SH-SY5Y (cell line): ENCODE data around the gene ADARB2.

Source experiments
- GATA2 ChIP-seq: IDR thresholded peaks from 2 replicates; pipeline ENCODE4 v1.6.1; 2011; ENCODE audit warnings: mild to moderate bottlenecking, low read depth, low read length
- GATA3 ChIP-seq: IDR thresholded peaks from 2 replicates; pipeline ENCODE4 v1.6.1; 2011; ENCODE audit warnings: low read depth, mild to moderate bottlenecking, low read length, moderate library complexity

Gene ADARB2

DNA sequence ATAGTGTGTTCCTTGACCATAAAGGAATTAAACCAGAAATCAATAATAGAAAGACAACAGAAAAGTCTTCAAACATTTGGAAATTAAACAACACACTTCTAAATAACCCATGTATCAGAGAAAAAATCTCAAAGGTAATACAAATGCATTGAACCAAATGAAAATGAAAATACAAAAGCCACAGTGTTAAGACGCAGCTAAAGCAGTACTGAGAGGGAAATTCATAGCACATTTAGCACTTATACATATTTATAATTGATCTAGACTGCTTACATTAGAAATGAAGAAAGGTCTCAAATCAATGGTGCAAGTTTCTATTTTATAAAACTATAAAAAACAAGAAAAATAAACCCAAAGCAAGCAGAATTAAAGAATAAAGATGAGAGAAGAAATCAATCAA lies 306.1 kb downstream of the ADARB2 start:
- TF ChIP-seq GATA2, result no peak
- TF ChIP-seq GATA3, result no peak

DNA sequence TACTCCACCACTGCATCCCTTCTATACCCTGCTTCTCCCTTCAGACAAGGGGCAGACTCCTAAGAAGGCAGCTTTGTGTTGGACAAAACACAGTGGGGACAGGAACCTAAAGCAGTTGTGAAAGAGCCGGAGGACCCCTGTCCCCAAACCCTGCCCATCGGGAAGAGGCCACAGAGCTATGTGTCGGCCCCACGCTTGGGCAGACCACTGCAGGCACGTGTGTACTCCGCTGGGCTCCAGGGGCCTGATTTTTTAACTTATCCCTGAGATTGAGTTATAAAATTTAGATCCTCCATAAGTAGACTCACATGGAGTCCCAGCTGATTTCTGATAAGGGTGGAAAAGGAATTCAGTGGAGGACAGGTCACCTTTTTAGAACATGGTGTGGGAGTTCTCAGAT lies 310.5 kb downstream of the ADARB2 start:
- no peak for TF ChIP-seq GATA2
- no peak for TF ChIP-seq GATA3

DNA sequence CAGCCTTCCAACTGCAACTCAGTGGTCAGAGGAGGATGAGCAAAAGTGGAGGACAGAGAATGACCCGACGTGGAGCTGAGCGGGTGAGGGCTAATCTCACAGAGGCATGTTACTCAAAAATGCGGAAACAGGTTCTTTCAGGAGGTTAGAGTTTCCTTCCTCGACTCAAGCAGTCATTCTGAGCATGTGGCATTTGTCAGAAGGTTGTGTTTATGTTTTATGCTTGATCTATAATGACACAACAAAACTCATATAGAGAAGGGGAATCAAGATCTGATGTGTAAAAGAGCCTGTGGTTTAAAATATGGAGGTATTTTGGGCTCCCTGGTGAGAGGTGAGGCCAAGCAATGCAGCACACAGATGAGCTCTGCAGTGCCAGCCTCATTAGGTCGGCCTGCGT lies 311.4 kb downstream of the ADARB2 start:
- TF ChIP-seq GATA3 (no peak), GATA2 (no peak)

DNA sequence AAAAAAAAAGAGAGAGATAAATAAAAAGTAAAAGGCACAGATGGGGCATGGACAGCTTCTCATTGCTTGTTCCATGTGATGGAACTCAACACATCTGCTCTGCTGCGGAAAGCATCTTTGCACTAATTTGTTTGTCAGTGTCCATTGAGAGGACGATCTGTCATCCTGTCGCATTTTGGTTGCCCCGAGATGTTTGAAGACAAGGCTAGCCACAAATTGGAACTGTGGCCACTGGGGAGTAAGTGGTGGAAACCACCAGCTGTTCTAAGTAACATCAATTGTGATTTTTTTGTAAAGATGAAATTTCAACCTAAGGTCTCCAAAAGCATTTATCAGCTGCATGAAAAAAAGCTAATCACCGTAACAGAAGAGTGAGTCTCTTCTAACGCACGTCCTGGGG lies 312.7 kb downstream of the ADARB2 start:
- TF ChIP-seq GATA3 (no peak), GATA2 (no peak)

DNA sequence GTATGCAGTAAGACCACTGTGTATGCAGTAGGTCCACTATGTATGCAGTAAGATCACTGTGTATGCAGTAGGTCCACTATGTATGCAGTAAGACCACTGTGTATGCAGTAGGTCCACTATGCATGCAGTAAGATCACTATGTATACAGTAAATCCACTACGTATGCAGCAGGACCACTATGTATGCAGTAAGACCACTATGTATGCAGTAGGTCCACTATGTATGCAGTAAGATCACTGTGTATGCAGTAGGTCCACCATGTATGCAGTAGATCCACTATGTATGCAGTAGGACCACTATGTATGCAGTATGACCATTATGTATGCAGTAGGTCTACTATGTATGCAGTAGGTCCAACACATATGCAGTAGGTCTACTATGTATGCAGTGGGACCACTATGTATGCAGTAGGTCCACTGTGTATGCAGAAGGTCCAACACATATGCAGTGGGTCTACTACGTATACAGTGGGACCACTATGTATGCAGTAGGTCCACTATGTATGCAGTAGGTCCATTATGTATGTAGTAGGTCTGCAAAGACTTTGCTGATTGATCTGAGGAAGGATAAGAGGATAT lies 313.6 kb downstream of the ADARB2 start:
- TF ChIP-seq GATA3 (no peak), GATA2 (no peak)

DNA sequence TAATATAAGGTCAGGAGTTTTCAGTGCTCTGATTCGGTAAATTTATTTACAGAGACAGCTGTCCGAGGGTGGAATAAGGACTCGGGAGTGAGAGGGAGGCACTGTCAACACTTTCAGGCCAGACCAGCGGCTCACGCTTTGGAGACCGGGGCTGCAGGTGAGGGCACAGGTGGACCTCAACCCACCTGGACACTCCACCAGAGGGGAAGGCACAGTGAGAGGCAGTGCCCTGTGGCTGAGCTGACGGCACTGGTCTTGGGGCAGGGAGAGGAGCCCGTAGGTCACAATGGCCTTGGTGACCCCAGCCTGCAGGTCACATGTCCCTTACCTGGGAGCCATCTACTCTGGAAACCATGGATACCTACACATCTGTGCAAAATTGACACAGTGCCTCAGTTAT lies 315.1 kb downstream of the ADARB2 start:
- no peak for TF ChIP-seq GATA3
- TF ChIP-seq GATA2, result no peak

DNA sequence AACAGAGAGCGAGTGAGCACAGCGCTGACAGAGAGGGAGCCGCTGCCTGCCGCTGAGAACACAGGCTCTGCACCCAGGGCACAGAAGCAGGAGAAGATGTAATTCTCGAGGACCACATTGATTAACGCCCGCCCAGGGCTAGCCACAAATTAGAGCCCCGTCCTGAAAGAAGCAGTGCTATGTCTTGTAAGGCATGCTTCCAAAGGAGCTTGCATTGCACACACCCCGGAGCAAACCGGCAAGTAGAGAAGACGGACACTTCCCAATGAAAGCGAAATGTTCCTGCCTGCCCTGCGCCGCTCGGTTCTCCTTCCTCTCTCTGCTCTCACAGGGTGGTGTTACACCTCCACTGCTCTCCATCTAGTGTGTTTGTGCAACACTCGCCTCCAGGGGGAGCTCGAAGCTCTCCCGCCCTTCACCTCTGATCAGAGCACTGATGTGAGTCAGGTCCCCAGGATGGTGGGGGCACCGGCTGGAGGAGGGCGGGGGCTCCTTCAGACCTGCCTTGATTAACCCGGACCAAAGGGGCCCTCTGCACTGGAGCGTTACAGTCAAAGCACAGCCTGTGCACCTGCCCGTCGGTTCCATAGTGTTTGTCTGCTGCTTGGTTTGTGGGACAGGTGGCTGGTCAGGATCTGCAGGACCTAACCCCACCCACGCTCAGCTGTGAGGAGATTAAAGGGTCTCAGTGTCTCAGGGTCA lies 316.5 kb downstream of the ADARB2 start:
- TF ChIP-seq GATA2, result peak; percentile 53
- no peak for TF ChIP-seq GATA3

DNA sequence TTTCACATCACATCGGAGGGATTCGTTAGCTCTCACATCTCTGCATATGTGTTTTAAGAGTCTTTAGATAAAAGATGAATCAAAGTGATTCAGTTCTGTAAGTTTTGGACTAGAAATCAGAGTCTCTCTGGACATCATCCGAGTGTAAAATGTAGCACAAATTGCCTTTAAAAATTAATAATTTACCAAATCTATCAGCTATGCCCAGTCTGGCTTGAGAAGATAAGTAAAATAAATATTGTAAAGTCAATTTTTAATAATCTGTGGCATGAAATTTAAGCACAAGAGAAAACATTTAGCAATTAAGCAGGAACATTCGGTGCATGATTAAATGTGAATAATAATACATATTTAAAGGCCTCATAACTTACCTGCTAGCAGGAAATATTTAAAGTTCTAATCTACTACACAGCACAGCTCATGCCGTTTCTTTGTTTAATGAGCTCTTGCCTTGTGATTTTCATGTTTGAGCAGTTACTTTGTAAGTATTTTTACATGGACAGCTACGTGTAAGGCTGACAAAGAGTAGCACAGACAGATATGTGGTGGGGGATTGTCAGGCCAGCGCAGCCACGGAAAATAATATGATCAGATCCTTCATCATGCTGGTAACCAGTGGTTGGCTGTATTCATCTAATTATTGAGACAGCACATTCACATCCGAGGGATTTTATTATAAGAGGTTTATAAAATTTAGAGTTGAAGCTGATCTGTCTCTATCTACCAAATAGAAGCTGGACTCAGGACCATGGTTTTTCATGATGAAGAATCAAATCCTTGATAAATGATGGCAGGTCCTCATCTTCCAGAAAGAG lies 317.3 kb downstream of the ADARB2 start:
- no peak for TF ChIP-seq GATA2

DNA sequence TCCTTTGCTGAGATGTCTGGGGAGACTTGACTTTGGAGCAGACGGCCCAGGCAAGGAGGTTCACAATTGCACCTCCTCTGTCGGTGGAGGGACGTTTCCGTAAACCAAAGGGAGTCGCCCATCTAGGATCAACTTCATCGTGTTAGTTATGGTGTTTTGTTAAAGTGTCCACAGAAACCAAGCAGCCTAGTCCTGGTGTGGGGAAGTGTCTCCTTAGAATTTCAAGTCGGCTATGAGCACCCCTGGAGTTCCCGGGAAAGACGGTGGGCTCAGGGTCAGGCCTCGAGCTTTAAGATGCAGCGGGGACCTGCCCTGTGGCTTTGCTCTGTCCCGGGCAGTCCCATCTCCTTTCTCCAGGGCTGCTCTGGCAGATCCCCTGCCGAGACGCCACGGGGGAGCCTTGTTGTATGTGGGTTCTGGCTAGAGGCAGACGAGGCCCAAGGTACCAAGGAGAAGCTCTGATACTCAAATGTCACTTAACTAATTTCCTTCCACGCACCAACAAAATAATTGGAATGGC lies 319.2 kb downstream of the ADARB2 start:
- no peak for TF ChIP-seq GATA3
- TF ChIP-seq GATA2, result no peak

DNA sequence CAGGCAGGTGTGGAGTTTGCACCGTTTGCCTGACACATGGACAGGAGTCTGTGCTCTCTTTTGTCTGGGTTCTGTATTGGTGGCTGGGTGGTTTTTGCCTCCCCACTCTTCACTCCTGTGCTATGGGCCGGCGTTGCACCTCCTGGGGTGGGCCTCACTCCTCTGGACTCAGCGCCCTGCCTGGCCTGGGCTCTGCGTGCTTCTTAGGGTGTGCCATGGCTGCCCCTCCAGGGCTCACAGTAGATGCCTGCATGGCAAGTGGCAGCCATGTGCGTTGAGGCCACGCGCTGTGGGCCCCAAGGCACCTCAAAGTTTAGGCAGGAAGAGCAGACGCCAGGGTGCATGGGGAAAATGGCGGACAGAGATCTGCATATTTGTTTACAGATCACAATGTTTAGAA lies 319.8 kb downstream of the ADARB2 start:
- no peak for TF ChIP-seq GATA3
- TF ChIP-seq GATA2, result no peak

DNA sequence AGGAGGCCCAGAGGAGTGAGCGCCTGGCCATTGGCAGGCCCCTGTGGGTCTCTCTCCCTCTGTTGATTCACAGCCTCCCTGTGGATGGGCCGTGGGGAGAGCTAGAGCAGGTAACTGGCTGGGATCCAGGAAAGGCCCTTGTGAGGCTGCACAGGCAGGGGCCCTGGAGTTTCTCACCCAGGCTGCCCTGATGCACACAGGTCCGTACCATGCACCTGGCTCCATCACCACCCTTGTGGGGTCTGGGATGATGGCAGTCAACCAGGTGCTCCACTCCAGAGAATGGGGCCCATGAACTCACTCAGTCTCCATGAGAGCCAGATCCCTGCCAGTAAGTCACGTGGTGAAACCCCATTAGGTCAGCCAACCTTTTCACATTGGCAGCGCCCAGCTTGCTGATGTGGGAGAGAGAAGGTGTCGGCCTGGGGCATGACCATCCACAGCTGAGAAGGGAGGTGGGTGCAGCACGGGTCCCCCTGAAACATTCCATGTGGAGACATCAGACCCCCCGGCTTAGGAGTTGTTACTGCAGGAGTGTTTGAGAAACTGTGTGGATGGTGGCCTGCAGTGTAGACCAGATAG lies 320.8 kb downstream of the ADARB2 start:
- no peak for TF ChIP-seq GATA3
- no peak for TF ChIP-seq GATA2

DNA sequence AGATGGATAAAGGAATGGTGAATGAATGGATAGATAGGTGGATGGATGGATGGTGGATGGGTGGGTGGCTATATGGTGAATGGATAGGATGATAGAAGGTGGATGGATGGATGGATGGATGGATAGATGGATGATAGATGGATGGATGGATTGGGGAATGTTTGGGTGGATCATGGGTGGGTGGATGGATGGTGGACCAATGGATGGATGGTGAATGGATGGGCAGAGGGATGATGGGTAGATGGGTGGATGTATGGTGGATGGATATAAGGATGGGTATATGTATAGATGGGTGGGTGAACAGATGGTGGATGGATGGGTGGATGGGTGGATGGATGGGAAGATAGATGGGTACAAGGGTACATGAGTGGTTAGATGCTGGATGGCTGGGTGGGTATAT lies 322.4 kb downstream of the ADARB2 start:
- TF ChIP-seq GATA3, result no peak
- TF ChIP-seq GATA2, result no peak

DNA sequence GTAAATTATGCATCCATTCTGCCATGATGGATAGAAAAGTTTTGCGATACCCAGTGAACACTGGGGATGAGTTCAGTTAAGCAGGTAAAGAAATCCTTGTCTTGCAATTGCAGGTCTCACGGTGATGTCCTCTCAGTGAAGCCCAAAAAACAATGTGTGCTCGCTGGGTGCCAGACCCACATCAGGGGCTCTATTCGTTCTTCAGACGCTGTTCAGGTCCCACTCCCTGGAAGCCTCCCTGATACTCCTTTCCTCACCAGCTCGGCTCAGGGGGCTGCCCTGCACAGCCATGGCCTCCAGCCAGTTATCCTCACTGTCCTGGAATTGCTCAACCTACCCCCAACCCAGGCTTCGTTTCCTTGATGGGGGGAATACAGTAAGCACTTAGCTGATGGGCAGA lies 323.5 kb downstream of the ADARB2 start:
- TF ChIP-seq GATA2 (no peak), GATA3 (no peak)

DNA sequence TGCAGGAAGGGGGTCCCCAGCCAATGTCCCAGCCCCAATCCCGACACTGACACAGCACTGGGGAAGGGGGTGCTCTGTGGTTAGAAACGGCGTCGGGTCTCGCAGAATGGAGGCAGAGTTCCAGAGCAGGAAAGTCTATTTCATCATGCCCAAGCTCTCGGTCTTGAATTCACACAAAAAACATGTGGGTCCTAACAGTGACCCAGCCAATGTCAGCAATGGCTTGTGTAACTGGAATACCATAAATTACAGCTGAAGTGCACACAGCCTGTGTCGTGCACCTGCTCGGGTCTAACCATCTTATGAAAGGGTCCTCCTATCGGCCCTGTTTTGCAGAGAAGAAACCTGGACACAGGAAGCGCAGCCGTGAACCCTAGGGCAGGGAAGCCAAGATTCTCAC lies 324.1 kb downstream of the ADARB2 start:
- TF ChIP-seq GATA3 (no peak), GATA2 (no peak)
